Ishikawa (cell line): ENCODE data around the gene URI1.

Source experiments
- EGR1 ChIP-seq: IDR thresholded peaks from 2 replicates; pipeline ENCODE4 v1.6.1; 2012
- MAX ChIP-seq: IDR thresholded peaks from 2 replicates; pipeline ENCODE4 v1.6.1; 2012
- TEAD4 ChIP-seq: IDR thresholded peaks from 2 replicates; pipeline ENCODE4 v1.6.1; 2012

DNA sequence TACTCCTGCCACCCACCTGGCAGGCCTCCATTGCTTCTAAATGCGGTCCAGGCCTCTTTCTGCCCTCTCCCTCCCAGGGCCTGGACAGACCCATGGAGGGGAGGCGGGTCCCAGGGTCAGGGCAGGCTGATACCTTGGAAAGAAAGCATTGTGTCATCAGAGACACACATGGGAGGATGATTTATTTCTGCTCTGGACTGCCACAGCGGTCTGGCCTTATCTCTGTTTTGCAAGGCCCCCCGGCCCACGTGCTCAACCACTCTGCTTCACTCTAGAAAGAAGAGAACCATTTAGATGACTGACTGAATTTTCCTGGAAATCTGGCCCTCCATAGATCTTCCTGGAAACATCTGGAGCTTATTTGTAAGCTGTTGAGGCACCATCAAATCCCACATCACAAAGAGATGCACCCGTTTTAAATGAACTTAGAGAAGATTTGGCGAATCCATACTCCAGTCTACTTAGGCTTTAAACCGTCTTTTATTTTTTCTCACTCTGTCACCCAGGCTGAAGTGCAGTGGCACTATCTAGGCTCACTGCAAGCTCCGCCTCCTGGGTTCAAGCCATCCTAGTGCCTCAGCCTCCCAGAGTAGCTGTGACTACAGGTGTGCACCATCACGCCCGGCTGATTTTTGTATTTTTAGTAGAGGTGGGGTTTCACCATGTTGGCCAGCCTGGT lies 48.3 kb upstream of the URI1 start:
- TF ChIP-seq EGR1 (no peak), MAX (no peak), TEAD4 (no peak)
